Activated CD4-positive, alpha-beta T cell treated with anti-CD3 and anti-CD28 coated beads, Interleukin-2, Interleukin-6, amounts not matched to agents 100 ng/mL and 50 ng/mL, durations not matched to agents 16 hours and 8 hours (primary cell): Measurements from ENCODE around the gene VEGFB.

Experiments used
- DNase-seq: peaks from one replicate; pipeline ENCODE4 v3.0.0-alpha.2; 2020

VEGFB gene

DNA sequence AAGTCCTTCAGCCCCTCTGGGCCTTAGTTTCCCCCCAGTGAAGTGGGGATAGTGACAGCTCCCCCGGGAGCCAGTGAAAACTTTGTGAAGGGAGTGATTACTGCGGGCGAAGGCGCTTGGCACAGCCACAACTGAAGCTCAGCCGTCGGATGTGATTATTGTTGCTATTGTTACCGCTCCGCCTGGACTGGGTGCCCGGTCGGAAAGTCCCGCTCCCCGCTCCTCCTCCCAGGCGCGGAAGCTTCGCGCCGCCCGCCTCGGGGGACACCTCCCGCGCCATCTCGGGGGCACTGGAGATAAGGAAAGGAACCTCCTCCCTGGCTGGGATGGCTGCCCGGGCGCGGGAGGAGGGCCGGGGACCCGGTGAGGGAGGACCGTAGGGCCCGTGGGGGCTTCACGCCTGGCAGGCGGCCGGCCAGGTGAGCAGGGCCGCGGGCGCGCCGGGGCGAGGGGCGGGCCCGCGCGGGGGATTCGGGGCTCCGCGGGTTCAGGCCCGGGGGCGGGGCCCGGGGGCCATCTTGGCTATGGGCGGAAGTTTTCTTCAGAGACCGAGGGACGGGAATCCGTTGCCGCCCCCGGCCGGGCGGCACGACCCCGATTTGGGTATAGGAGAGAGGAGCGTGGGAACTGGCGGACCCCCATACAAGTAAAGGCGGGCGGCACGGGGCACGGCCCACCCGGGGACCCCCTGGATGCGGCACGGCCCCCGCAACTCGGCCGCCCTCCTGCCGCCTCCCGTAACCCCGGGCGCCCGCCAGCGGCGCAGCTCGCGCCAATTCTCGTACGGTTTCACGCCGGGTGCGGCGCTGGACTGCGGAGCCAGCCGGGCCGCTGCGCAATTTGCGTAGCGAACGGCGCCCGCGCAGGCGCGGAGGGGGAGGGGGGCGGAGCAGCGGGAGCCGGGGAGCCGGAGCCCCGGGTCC is 50.8 kb downstream of the VEGFB start, which contains the start of gene GPR137:
Gene GPR137, plus strand, starts transcription at position 887 of the 923 bp plus-strand sequence. CDS start 677 bp downstream, outside the sequence.
- peak; percentile 92 for DNase-seq

- peak; percentile 45 for DNase-seq
Measured at GRCh38 chr11:64285885-64286800, 51.8 kb downstream of the VEGFB start.

- no peak for DNase-seq
Measured at GRCh38 chr11:64286801-64287159, 52.4 kb downstream of the VEGFB start.

GRCh38 chr11:64287676-64288352 is 53.4 kb downstream of the VEGFB start:
- DNase-seq: no peak

DNA sequence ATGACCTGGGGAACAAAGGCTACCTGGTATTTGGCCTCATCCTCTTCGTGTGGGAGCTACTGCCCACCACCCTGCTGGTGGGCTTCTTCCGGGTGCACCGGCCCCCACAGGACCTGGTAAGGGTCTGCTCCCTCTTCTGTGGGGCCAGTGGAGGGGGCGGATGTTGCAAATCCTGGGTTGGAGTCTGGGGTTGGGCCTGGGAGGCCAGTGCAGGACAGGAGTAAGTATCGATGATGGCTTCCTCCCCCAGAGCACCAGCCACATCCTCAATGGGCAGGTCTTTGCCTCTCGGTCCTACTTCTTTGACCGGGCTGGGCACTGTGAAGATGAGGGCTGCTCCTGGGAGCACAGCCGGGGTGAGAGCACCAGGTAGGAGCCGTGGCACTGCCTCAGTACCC is 54.0 kb downstream of the VEGFB start:
- DNase-seq: no peak
